MG63 (cell line): Measurements from ENCODE around the gene DLG2. TPM values are rescaled to one million over a fixed set of nuclear protein-coding genes. Genes with fewer than 3 reads are reported as not detected.
A peak's percentile ranks its signal among the peaks of the same experiment; 100 is the strongest.
"Not testable (repeated sequence)": the region's sequence is repeated elsewhere in the genome, so short reads cannot be mapped to it uniquely, and the experiment has no call there.

ENCODE experiments used
- DNase-seq: peaks from one replicate; pipeline ENCODE4 v3.0.0-alpha.2; 2020
- H3K27me3 ChIP-seq: fragments of 250-450 bp; sonication (Bioruptor Pico); 2 replicates; pipeline ENCODE4 v1.5.1; 2020; ENCODE audit warnings: mild to moderate bottlenecking, moderate library complexity
- H3K36me3 ChIP-seq: fragments of 250-450 bp; sonication (Bioruptor Pico); 2 replicates; pipeline ENCODE4 v1.5.1; 2020; ENCODE audit warnings: mild to moderate bottlenecking, moderate library complexity
- H3K4me3 ChIP-seq: fragments of 250-450 bp; sonication (Bioruptor Pico); 2 replicates; pipeline ENCODE4 v1.5.1; 2020; ENCODE audit warnings: mild to moderate bottlenecking, moderate library complexity
- H3K9me3 ChIP-seq: fragments of 250-450 bp; sonication (Bioruptor Pico); 2 replicates; pipeline ENCODE4 v1.5.1; 2020; ENCODE audit warnings: mild to moderate bottlenecking, moderate library complexity
- total RNA-seq: library from RNA; depleted of rRNA; stranded (reverse); fragments of >200 nt; shearing (Covaris generic); gene quantifications from 2 replicates; pipeline ENCODE4 v1.2.3, GENCODE V29; 2014; ENCODE audit warnings: low replicate concordance

Gene DLG2
- total RNA-seq, 1 experiment from 2014 or later, result 0.10 TPM

DNA sequence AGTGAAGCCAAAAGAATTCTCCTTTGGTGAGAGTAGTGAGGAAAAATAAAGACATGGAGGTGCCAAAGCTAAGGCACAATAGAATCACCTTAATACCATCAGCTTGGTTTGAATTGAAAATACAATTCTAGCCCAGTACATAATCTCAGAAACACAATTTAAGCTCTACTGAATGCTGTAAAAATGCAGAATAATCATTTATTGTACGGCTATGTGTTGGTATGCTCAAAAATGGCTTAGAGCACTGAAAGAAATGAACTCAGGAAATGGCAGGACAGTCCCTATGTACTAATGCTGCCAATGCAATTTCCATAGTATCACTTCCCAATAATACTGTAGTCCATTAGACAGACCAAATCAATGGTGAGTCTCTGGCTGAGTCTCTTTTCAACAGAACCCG, 798.5 kb downstream of the DLG2 start:
- Histone ChIP-seq H3K4me3 (no peak overlapping the region), H3K36me3 (no peaks in the 10 kb centered on the region), H3K27me3 (no peaks in the 10 kb centered on the region; the same call in 1 of the 2 replicates), H3K9me3 (no peaks in the 10 kb centered on the region)
- no peak for DNase-seq

DNA sequence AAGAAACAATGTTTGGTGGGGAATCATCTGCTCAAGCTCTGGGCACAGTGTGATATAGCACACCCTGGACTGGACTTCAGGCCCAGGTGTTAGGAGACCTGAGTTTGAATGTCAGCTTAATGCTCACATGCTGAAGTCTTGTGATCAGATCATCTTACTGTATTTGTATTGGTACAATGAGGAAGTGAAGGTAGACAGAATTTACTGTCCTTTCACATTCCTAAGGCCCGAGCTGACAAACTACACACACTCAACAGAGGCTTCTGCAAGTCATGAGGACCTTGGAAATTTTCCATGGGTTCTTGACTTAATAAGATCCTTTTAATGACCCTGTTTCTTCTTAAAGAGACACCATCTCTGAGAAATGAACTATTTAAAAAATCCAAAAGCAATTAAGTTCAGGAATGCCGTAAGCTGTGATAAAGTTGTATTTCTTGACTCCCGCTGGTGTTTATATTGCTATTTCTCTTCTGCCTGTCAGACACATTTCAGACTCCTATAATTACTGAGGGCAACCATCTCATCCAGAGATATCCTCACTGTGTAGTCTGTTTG, 802.0 kb downstream of the DLG2 start:
- no peak overlapping the region for H3K4me3 ChIP-seq
- DNase-seq, result no peak
- H3K9me3 ChIP-seq, result no peaks in the 10 kb centered on the region
- no peaks in the 10 kb centered on the region for H3K36me3 ChIP-seq
- H3K27me3 ChIP-seq, result no peaks in the 10 kb centered on the region

DNA sequence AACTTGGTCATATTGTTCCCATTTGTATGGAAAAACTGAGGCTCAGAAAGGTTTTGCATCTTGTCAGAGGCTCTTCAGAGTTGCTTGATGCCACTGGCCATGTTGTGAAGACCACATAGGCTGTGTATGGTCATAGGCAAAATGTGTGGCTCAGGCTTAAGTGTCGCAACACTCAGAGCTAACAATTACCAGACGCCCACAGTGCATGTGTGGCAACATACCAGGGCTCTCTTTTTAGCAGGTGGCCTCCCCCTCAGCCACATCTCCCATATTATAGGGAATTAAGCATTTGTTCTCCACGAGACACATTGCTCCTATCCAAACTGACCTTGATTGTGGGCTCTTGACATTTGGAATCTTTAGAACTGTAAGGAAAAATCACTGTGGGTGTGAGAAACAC, 802.5 kb downstream of the DLG2 start:
- Histone ChIP-seq H3K9me3 (no peaks in the 10 kb centered on the region), H3K27me3 (no peaks in the 10 kb centered on the region), H3K36me3 (no peaks in the 10 kb centered on the region), H3K4me3 (no peak overlapping the region)
- DNase-seq, result no peak

DNA sequence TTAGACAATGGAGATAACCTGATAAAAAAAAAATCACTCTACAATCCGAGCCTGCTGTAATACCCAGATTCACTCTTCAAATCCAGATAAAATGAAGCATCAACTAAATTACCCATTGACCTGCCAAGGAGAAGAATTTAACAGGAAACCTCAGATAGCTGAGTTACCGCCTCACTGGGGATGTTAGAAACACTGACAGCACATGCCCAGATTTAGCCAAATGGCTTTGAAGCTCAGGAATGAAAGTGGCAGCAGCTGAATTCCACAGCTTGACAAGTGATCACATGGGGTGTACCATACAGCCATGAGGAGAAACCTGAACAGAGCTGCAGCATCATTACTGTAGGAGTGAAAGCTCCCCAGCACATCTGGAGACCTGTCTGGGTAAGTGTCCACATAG, 807.6 kb downstream of the DLG2 start:
- Histone ChIP-seq H3K27me3 (no peaks in the 10 kb centered on the region), H3K36me3 (no peaks in the 10 kb centered on the region), H3K4me3 (no peak overlapping the region), H3K9me3 (no peaks in the 10 kb centered on the region)
- no peak for DNase-seq

DNA sequence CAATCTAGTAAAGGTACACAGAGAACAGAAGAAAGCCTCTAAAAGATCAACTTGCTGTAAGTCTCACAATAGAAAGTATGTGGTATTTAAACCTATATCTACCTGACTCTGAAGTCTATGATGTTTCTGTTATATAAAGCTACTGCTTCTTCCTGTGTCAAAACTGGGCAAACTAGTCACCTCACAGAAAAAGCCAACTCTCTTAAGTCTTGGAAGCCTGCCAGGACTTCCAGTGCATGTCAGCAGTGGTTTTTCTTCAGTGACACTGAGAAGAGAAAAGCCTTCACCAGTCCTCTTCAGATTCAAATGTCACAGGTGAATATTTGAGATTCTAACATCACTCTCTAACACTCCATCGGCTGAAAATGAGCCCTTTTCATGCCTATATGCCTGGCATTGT, 808.0 kb downstream of the DLG2 start:
- no peaks in the 10 kb centered on the region for H3K36me3 ChIP-seq
- no peaks in the 10 kb centered on the region for H3K27me3 ChIP-seq
- H3K9me3 ChIP-seq, result no peaks in the 10 kb centered on the region
- no peak overlapping the region for H3K4me3 ChIP-seq
- no peak for DNase-seq

DNA sequence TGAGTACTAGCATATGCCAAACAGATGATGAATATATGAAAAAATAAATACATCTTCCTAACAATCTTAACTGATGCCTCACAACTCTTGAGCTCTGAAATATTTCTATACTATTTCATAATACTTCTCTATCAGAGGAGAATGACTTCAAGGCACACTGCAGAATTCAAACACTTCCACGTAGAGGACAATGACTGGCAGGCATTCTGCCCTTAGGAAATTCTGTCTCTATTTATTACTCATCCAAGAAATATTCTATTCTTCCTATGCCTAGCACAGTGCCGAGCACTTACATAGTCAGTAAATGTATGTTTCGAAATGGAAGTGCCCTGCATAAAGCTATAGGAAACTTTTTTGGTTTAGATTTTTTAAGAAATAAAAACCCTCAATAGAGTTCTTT, 809.1 kb downstream of the DLG2 start:
- H3K9me3 ChIP-seq, result no peaks in the 10 kb centered on the region
- no peaks in the 10 kb centered on the region for H3K27me3 ChIP-seq
- no peaks in the 10 kb centered on the region for H3K36me3 ChIP-seq
- DNase-seq, result peak; percentile 23
- no peak overlapping the region for H3K4me3 ChIP-seq

DNA sequence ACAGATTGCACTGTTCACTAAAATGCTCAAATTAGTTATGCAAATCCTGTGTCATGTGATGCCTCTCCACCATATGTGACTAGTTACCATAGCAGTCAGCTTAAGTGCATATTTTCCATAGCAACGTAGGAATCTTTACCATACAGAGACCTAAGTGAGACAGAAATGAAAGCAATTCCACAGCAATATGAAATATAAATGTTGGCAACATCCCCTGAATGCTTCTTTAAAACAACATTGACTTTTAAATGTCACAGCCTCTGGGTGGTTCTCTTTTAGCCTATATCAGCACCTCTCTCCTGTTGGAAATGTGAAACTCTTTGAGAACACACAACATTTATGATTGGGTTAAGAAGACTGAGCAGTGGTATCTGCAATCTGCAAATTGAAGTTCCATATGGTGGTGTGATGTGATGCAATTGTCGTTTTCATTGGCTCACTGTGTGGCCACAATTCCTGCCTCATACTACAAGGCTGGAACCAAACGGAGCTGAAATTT, 814.6 kb downstream of the DLG2 start:
- no peak for DNase-seq
- Histone ChIP-seq H3K36me3 (no peaks in the 10 kb centered on the region), H3K27me3 (no peaks in the 10 kb centered on the region), H3K4me3 (no peak overlapping the region), H3K9me3 (no peaks in the 10 kb centered on the region)

DNA sequence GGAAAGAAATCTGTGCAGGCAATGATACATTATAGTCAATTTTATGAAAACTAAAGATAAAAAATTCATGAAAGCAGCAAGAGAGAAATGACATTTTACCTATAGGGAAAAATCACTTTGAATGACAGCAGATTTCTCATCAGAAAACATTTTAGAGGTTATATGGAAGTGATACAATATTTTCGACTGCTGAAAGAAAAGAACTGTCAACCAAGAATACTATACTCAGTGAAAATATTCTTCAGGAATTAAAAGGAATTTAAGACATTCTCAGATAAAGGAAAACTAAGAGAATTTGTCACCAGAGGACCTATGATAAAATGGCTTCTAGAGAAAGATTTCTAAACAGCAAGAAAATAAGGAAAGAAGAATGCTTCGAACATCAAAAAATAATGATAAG, 820.8 kb downstream of the DLG2 start:
- Histone ChIP-seq H3K9me3 (peaks cover 7% of the 10 kb centered on the region; the same call in 1 of the 2 replicates), H3K36me3 (no peaks in the 10 kb centered on the region), H3K4me3 (no peak overlapping the region), H3K27me3 (no peaks in the 10 kb centered on the region)
- DNase-seq, result no peak

DNA sequence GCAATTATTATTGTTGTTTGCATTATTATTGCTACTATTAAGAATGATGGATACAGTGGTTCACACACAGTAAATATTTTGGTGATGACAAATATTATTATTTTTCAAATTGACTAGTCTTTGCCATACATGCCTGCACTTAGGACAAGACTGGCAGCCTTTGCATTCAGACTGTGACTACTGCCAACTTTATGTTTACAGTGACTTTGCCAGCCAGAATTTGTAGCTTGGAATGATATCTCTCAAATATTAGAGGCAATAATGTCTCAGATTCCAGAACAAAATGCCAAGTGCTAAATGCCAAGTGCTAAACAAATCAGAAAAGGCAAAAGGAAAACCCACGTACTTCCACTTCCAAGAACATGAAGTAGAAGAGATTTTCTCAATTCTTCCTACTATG, 823.1 kb downstream of the DLG2 start:
- H3K9me3 ChIP-seq, result peaks cover 7% of the 10 kb centered on the region; the same call in 1 of the 2 replicates
- no peak for DNase-seq
- H3K4me3 ChIP-seq, result no peak overlapping the region
- no peaks in the 10 kb centered on the region for H3K36me3 ChIP-seq
- H3K27me3 ChIP-seq, result no peaks in the 10 kb centered on the region

DNA sequence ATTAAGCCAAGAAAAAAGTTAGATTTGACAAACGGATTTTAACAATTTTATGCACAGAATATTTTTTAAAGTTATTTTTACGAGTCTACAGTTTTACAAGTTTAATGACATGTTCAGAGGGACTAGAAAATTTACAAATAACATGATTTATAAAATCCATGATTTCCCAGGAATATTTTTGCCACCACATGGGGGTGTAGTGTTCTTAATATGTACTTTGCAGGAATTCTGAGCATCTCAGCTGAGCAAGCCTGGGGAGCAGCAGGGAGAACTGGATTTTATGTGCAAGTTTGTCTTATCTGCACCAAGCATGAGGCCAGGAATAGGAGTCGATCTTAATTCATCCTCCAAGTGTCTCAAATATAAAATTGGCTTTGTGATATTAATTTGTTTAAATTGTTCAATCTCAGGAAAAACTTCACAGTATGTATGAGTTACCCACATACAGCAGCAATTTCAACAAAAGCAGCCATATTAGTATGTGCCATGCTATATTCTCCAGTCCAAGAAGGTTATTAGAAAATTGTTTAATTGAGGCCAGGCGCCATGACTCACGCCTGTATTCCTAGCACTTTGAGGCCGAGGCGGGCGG, 826.3 kb downstream of the DLG2 start:
- DNase-seq, result no peak
- Histone ChIP-seq H3K36me3 (no peaks in the 10 kb centered on the region), H3K9me3 (peaks cover under 1% of the 10 kb centered on the region; the same call in 1 of the 2 replicates), H3K27me3 (no peaks in the 10 kb centered on the region), H3K4me3 (no peak overlapping the region)

DNA sequence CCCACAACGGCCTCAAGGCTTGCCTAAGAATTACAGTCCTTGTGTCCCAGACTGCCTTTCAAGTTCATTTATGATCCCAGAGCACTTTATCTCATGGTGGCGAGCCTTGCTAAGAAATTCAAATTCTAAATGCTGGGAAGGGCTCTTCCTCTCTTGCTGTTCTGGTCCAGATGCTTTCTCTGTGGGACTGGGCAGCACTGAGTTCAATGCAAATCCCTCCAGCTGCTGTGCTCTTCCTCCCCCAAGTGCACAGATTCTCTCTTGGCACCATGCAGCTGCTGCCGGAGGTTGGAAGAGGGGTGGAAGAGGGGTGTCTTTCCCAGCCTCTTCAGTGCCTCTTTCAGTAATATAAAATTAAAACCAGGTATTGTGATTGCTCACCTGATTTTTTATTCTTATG, 828.0 kb downstream of the DLG2 start:
- no peaks in the 10 kb centered on the region for H3K36me3 ChIP-seq
- H3K27me3 ChIP-seq, result no peaks in the 10 kb centered on the region
- no peak for DNase-seq
- H3K9me3 ChIP-seq, result no peaks in the 10 kb centered on the region
- H3K4me3 ChIP-seq, result no peak overlapping the region

DNA sequence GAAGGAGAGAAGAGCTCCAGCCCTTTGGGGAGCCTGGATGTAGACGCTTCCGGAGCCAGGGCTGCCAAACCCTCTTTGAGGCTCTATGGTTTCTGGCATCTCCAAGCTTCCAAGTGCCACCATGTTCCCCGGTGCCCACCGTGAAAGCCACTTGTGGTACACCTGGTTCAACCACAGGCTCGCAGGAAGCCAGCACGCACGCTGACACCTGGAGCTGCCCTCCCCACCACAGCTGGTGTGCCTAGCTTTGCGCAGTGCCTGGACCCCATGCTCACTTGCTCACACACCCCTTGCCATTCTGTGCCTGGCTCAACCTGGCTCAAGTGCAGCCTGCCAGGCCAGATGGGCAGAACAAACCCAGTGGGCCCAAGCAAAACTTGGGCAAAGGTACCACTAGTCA, 831.4 kb downstream of the DLG2 start:
- Histone ChIP-seq H3K4me3 (no peak overlapping the region), H3K27me3 (no peaks in the 10 kb centered on the region), H3K9me3 (no peaks in the 10 kb centered on the region), H3K36me3 (no peaks in the 10 kb centered on the region)
- no peak for DNase-seq

DNA sequence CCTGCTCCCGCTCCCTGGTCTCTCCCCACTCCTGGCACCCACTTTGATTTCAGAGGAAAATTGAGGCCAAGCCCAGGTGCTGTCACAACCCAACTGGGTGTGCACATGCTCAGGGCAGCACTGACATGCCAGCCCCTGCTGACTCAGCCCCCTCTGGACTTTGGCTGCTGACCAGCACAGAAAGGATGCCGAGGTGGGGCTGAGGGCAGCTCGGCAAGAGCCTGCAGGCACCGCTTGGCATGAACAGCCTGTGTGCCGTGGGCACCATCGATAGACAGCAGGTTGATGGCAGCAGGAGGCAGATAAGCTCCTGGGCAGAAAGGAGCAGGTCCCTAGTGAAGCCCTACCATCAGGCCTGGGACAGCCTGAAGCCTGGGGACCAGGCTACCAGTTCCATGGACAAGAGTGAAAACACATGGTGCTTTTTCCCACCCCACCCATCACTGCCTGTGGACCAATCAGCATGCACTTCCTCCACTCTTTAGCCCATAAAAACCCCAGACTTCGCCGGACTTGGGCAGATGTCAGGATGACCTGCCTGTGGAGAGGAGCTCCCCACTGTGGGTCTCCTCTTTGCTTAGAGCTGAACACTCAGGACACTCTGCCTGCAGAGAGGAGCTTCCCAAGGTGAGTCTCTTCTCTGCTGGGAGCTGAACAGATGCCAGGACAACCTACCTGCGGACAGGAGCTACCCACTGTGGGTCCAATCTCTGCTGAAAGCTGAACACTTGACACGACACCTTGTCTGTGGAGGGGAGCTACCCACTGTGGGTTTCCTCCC, 832.3 kb downstream of the DLG2 start:
- no peaks in the 10 kb centered on the region for H3K36me3 ChIP-seq
- H3K27me3 ChIP-seq, result no peaks in the 10 kb centered on the region
- no peak overlapping the region for H3K4me3 ChIP-seq
- DNase-seq, result no peak
- H3K9me3 ChIP-seq, result no peaks in the 10 kb centered on the region

DNA sequence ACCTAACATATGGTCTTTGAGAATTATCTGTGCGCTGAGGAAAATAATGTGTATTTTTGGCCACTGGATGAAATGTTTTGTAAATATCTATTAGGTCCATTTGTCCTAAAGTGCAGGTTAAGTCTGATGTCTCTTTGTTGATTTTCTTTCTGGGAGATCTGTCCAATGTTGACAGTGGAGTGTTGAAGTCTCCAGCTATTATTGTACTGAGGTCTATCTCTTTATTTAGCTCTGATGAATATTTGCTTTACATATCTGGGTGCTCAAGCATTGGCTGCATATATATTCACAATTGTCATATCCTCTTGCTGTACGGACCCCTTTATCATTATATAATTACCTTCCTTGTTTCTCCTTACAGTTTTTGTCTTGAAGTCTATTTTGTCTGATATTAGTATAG, 833.8 kb downstream of the DLG2 start:
- H3K9me3 ChIP-seq, result no peaks in the 10 kb centered on the region
- no peak for DNase-seq
- H3K27me3 ChIP-seq, result no peaks in the 10 kb centered on the region
- no peaks in the 10 kb centered on the region for H3K36me3 ChIP-seq
- H3K4me3 ChIP-seq, result no peak overlapping the region

DNA sequence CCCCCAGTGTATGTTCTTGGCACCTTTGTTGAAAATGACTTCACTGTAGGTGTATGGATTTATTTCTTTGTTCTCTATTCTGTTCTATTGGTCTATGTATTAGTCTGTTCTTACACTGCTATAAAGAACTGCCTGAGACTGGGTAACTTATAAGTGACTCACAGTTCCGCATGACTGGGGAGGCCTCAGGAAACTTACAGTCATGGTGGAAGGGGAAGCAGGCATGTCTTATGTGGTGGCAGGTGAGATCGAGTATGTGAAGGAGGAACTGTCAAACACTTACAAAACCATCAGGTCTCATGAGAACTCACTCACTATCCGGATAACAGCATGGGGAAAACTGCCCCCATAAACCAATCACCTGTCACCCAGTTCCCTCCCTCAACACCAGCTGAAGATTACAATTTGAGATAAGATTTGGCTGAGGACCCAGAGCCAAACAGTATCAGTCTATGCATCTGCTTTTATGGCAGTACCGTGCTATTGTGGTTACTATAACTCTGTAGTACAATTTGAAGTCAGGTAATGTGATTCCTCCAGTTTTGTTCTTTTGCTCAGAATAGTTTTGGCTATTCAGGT, 836.2 kb downstream of the DLG2 start:
- Histone ChIP-seq H3K27me3 (no peaks in the 10 kb centered on the region), H3K9me3 (no peaks in the 10 kb centered on the region), H3K36me3 (no peaks in the 10 kb centered on the region), H3K4me3 (no peak overlapping the region)
- no peak for DNase-seq

DNA sequence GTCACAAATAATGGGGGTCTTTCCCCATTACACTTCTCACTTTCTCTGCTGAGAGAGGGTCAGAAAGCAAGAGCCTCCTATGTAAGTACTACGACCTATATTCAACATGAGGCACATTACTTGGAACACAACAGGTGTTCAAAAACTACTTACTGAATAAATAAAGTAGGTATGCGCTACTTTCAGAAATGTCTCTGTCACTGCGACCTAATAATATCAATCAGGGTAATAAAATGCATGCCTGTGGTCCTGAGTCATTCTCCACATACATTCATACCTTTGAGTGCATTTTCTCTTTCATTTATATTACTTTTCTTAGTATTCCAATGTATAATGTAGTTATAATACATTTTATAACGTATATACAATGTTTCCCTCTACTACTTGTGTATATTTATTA, 838.9 kb downstream of the DLG2 start:
- Histone ChIP-seq H3K4me3 (no peak overlapping the region), H3K27me3 (no peaks in the 10 kb centered on the region), H3K9me3 (no peaks in the 10 kb centered on the region), H3K36me3 (no peaks in the 10 kb centered on the region)
- no peak for DNase-seq

DNA sequence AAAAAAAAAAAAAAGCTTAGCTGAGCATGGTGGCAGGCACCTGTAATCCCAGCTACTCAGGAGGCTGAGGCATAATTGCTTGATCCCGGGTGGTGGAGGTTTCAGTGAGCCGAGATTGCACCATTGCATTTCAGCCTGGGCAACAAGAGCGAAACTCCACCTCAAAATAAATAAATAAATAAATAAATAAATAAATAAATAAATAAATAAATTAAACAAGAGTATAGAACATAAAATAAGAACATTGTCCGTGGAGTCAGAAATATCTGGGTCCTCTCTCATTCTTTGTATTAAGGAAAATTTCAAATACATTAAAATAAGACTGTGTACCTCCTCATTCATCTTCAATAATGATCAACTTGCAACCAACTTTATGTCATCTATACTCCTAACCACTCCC, 843.0 kb downstream of the DLG2 start:
- H3K27me3 ChIP-seq, DNase-seq, H3K9me3 ChIP-seq, H3K36me3 ChIP-seq, H3K4me3 ChIP-seq: not testable (repeated sequence)
